Measurements from ENCODE around the gene PPFIA2.

GRCh38 chr12:81378601-81379285 lies 380.4 kb downstream of the PPFIA2 start:
- no peak for TF ChIP-seq CTCF (IDR thresholded peaks at IDR 0.05)
- TF ChIP-seq EP300 (IDR thresholded peaks at IDR 0.05), result no peak
- TF ChIP-seq POLR2A (IDR thresholded peaks at IDR 0.05), result no peak
- TF ChIP-seq POLR2AphosphoS5 (IDR thresholded peaks at IDR 0.05), result no peak

Data from stomach (tissue), 4 donors.